Measurements from ENCODE around the gene AGAP1. TPM values are rescaled to one million over a fixed set of nuclear protein-coding genes. Genes with fewer than 3 reads are reported as not detected.

The AGAP1 gene
- total RNA-seq, 1 donor from 2014 or later = 13.5 TPM

GRCh38 chr2:236167297-236168109 is 673.7 kb downstream of the AGAP1 start:
- no peak for DNase-seq (ENCODE audit: low spot score)

DNA sequence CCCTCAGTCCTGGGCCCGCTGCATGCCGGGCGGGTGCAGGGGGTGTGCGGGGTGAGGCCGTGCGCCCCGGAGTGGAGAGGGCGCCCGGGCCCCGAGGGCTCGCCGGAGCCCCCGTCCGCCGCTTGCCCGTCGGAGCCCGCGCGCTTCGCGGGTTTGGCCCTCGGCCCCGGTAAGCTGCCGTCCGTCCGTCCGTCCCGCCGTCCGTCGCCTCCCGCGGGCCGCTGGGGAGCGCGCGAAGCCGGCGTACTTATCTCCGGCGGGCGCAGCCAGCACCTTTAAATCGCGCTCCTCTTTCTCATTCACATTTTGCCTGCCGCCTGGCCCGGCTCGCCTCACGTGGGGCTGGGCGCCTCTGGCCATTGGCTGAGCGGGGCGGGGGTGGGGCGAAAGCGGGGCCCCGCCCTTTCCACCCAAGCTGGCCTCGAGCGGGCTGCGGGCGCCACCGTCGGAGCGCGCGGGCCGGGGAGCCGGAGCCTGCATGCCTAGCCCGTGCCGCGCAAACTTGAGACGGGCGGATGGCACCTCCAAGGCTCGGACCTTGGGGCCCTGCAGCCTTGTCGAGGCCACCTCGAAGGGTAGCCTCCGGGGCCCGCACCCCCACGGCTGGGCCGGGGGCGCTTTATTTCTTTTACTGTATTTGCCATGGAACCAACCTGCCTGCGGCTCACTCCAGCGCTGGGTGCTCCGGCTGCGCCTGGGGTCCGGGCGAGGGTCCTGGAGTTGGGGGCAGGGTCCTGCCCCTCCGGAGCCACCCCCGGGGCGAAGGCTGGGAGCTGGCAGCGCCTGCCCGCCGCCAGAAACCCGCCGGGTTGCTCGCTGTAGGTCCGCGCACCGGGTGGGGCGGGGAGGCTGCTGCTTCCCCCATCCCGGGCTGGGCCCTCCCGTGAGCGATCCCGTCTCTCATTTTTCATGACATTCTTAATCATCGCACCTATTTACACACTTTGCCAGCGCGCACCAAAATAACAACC is 674.6 kb downstream of the AGAP1 start, which contains the start of gene GBX2:
Gene GBX2, minus strand, starts transcription at position 277 of the 971 bp plus-strand sequence. CDS start 415 bp downstream, outside the sequence.
- peak; percentile 61 for DNase-seq (ENCODE audit: low spot score)

DNA sequence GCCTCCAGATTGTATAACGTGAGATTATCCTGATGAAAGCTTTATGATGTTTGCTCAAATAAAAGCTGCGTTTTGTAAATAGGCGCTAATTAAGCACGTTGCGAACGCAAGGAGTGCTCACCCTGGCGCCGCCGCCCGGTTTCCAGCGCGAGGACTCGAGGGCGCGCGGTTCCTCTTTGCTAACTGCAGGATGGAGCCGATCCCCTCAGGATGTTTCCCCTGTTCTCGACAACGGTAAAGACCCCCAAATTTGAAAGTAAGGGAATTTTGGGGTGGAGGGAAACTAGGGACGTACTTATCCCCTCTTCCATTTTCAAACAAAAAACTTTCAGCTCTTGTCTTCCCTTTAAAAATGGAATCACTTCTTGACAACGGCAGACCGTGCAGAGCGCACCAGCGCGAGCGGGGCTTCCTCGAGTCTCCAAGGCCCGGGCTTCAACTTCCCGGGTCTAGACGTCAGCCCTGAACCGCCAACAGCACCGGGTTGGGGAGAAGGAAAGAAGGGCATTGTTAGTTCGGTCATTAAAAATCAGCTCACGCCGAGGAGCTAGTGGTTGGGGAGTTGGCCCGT is 675.4 kb downstream of the AGAP1 start:
- DNase-seq (ENCODE audit: low spot score) = no peak

GRCh38 chr2:236169741-236170589 is 676.1 kb downstream of the AGAP1 start:
- no peak for DNase-seq (ENCODE audit: low spot score)

DNA sequence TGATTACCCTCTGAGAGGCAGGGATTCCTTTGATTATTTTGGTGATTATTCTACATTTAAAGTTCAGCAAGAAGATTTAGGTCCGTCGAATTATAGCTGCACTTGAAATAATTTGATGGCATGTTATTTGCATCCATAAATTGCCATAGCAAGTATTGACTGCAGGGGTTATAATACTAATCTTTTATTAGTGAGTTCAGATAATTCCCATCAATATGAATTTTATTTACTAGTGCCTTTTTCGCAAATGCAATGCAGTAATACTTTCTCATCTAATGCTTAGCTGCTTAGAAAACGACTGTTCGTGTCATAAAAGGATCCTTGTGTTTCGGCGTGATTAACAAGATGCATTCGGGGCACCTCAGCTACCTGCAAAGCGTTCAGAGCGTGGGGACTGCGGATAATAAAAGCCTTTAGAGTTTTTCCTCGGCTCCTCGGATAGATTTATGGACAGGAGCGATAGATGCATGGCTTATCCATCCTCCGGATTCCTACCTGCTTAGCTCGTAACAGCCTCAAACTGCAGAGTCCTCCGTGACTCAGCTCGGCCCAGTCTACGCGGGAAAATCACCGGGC is 676.8 kb downstream of the AGAP1 start:
- DNase-seq (ENCODE audit: low spot score) = no peak

- no peak for DNase-seq (ENCODE audit: low spot score)
Measured at GRCh38 chr2:236171181-236171679, 677.4 kb downstream of the AGAP1 start.

- DNase-seq (ENCODE audit: low spot score) = no peak
Measured at GRCh38 chr2:236171680-236172254, 677.9 kb downstream of the AGAP1 start.

- DNase-seq (ENCODE audit: low spot score) = no peak
Measured at GRCh38 chr2:236172255-236173035, 678.6 kb downstream of the AGAP1 start.

DNA sequence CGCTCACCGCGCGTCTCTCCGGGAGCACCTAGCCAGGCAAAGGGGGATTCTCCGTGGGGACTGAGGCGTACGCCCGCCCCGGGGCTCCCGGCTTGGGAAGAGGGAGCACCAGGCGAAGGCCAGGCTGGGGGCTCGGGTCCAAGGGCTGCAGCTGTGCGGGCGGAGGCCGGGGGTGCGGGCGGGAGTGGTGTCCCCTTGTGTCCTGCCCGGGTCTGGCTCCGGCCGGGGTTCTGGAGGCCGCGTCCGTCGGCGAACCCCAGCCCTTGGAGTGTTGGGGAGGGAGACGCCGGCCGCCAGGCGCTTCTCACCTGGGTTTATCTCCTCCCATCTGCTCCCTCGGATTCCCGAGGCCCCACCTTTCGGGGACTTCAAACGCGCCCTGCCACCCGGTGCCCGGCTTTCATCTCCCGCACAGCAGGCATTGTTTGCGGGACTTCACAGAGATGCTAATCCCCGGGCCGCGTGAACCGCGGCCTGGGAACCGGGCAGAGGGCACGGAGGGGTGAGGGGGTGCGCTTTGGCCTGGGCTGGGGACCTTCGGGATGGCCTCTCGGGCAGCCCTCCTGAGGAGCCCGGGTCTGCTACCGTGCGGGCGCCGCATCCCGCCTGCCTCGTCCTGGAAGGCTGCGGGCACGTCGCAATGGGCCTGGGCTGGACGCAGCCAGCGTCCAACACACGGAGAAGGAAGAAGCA is 679.3 kb downstream of the AGAP1 start:
- DNase-seq (ENCODE audit: low spot score) = no peak

DNA sequence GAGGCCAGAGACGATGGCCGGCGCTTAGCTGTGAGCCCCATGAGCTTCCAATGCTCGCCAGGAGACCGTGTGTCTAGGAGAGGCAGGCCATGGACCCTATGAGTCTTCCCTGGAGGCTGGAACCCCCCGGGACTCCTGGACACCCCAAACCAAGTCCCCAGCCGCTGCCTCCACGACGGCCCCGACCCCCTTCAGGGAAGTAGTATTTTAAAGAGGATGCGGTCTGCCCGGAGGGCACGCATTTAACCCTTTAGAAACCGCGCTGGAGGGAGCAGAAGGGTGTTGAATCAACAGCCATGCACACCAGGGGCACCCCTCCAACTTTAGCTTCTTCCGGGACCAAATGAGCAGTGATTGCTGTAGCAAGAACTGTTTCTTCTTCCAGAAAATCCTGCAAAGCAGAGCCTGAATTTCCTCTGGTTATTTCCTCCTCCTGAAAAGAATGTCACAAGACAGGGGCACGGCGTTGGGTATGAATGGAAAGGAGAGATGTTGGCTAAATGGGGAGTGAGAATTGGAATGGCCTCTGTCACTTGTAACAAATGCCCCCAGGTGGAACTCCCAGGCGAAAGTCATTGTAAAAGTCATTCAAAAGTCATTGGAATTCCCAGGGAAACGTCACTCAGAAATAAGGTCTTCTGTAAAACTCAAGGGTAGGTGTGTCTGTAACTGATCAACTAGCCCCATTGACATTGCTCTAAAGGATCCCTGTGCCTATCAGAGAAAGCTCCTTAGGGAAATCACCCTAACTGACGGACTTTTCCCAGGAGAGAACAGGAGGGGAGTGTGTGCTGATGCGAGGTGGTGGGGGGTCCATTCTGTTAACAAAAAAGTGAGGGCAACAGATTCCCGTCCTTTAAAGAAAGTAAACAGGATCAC is 680.1 kb downstream of the AGAP1 start:
- DNase-seq (ENCODE audit: low spot score) = no peak

DNA sequence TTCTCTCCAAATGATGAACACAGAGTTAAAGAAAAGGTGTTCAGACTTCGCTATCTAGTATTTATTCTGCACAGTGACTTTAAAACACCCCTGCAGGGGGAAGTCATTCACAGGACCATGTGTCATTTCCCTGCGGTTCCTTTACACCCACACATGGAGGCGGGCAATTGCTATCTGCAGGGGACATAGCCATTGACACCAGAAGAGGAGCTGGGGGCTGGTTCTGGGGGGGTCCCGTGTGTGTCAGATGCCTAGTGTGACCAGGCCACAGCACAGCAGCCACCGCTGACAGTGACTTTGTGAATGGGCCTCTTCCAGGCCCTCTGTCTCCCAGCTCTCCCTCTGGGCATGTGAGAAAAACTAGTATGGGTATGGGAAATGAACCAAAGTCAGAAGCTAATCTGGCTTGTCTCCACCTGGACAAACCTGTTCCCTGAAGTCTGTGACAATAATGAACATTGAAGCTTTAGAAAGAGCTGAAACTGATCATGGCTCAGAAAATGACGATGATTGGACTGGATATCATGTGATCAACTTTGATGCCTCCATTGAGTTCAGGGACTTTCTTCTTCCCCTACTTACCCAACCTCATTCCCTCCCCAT is 681.8 kb downstream of the AGAP1 start:
- DNase-seq (ENCODE audit: low spot score) = no peak

DNA sequence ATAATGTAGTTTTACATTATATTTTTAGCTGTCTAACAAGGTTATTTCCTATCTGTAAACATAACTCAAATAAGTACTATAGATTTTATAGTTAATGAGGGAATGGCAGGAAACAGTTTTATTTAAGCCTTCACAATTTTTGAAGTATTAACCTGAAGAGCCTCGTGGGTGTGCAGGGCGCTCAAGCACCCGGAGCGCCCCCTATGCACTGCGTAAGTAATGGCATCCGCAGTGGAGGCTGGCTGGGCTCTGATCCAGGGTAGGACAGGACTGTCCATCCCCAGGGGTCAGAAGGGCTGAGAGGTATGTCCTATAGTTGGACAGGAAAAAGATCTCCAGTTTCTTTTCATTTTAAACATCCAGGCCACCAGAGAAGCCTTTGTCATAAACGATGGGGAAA is 682.6 kb downstream of the AGAP1 start:
- no peak for DNase-seq (ENCODE audit: low spot score)

DNA sequence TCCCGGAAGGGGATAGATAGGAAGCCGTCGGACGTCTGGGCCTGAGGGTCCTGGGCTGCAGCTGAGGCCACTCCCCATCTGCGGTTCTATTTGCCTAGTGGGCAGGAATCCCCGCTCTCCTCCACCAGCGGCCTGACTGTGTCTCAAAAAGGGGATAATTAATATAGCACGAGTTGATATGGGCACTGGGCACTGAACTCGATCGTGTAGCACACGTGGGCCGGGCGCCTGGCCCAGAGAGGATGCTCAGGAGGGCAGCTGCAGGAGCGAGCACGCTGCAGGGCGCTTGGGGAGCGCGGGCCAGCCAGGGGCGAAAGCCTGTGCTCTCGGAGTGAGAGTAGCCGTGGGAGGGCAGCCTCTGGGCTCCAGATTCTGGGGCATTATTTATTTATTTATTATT is 683.1 kb downstream of the AGAP1 start:
- no peak for DNase-seq (ENCODE audit: low spot score)

- DNase-seq (ENCODE audit: low spot score) = no peak
Measured at GRCh38 chr2:236177604-236177966, 683.7 kb downstream of the AGAP1 start.

GRCh38 chr2:236177967-236178889 is 684.4 kb downstream of the AGAP1 start:
- peak; percentile 61 for DNase-seq (ENCODE audit: low spot score)

DNA sequence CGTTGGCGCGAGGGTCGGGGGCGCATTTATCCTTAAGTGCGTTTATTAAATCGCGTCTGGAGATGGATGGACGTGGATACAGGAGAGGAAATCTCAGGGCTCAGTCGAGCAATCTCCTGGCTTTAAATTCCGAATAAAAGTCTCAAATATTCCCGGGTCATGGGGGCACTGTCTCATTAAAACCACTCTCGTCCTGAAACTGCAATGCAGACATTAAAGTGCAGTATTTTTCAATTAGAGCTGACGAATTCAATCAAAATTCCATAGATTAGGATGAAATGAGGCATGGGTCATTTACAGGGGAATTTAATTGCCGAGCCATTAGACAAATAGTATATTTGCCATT is 685.0 kb downstream of the AGAP1 start:
- DNase-seq (ENCODE audit: low spot score) = no peak

Measured in umbilical cord (tissue), 2 donors.